Liver (tissue), 2 donors: ENCODE data around the gene PSTPIP1.

Experiments used
- YY1 ChIP-seq: IDR thresholded peaks from 2 replicates; pipeline ENCODE4 v1.6.1; 2016; ENCODE audit warnings: antibody characterized with exemption, mild to moderate bottlenecking
- TF ChIP-seq, protein P1 (sequence below): fragments of 150-350 bp; IDR thresholded peaks from 2 replicates; pipeline ENCODE4 v1.5.1; 2017; ENCODE audit warnings: improper control_type of control experiment, low read depth, low read length; ENCODE audit not compliant: missing input control
- donor health status: healthy.

DNA sequence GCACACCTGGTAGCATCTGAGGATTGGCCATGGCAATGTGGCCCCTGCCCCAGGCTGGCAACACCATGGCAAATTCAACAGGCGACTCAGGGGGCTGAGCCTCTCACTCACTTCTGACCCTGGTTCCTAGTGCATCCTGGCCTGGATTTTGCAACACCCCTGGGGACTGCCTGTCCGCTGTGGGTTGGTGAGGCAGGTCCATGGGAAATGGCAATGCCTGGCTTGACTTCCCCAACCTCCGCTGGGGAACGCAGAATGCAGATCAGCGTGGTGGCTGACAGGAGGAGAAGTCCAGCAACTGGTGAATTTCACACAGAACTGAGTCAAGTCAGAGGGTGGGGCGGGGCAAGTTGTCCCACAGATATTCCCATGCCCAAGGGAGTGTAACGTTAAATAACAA, 3.9 kb upstream of the PSTPIP1 start:
- TF ChIP-seq, protein P1, sequence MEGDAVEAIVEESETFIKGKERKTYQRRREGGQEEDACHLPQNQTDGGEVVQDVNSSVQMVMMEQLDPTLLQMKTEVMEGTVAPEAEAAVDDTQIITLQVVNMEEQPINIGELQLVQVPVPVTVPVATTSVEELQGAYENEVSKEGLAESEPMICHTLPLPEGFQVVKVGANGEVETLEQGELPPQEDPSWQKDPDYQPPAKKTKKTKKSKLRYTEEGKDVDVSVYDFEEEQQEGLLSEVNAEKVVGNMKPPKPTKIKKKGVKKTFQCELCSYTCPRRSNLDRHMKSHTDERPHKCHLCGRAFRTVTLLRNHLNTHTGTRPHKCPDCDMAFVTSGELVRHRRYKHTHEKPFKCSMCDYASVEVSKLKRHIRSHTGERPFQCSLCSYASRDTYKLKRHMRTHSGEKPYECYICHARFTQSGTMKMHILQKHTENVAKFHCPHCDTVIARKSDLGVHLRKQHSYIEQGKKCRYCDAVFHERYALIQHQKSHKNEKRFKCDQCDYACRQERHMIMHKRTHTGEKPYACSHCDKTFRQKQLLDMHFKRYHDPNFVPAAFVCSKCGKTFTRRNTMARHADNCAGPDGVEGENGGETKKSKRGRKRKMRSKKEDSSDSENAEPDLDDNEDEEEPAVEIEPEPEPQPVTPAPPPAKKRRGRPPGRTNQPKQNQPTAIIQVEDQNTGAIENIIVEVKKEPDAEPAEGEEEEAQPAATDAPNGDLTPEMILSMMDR = no peak
- no peak for TF ChIP-seq YY1
